ENCODE results near the gene TRAF1.

DNA sequence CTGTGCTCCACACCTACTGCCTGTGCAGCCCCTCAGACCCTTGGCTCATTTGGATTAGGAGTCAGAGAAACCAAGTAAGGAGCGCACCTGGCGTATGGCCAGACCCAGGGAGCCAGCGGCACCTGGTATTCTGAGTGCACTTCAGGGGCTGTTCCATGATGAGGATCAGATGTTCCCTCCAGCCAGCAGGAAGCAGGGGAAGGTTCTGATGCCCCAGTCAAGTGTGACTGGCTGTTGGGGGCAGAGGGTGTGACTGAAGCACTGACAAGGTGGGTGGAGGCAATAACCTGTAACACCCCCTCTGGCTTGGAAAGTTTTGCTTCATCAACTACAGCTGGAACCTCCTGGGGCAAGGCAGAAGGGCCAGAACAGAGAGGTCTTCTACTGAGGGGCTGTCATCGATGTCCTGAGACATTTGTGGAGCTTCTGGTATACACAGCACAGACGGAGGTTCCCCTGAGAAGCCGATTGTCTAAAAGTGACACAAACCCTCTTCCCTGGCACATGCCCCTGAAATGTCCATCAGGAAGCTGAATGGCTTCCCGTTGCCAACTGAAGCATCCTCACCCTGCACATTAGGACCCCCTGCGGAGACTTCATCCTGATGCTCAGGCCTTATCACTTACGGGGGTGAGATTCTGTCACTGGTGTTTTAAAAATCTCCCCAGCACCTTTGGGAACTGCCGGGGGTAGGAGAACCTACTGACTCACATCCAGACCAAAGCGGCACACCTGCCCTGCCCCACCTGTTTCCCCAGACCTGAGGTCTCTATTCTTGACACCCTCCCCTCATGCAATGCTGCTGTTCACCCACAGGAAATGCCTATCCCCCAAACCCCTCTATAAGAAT is 21.1 kb downstream of the TRAF1 start:
- TF ChIP-seq, protein P1, sequence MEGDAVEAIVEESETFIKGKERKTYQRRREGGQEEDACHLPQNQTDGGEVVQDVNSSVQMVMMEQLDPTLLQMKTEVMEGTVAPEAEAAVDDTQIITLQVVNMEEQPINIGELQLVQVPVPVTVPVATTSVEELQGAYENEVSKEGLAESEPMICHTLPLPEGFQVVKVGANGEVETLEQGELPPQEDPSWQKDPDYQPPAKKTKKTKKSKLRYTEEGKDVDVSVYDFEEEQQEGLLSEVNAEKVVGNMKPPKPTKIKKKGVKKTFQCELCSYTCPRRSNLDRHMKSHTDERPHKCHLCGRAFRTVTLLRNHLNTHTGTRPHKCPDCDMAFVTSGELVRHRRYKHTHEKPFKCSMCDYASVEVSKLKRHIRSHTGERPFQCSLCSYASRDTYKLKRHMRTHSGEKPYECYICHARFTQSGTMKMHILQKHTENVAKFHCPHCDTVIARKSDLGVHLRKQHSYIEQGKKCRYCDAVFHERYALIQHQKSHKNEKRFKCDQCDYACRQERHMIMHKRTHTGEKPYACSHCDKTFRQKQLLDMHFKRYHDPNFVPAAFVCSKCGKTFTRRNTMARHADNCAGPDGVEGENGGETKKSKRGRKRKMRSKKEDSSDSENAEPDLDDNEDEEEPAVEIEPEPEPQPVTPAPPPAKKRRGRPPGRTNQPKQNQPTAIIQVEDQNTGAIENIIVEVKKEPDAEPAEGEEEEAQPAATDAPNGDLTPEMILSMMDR (IDR thresholded peaks at IDR 0.05), result no peak
- TF ChIP-seq POLR2A (IDR thresholded peaks at IDR 0.05), result no peak

Data from testis (tissue), 2 donors.